H1 (cell line): Measurements from ENCODE around the gene TSGA10.
A peak's percentile ranks its signal among the peaks of the same experiment; 100 is the strongest.

Source experiments
- EP300 ChIP-seq, 2 experiments: IDR thresholded peaks; 1 replicate in 1 of 2; 2 replicates in 1 of 2; pipeline ENCODE4 v1.6.1; 2011 to 2012; ENCODE audit warnings: low read depth in 2 of 2, low read length in 2 of 2, mild to moderate bottlenecking in 2 of 2, borderline replicate concordance in 1 of 2, inconsistent platforms in 1 of 2, moderate library complexity in 1 of 2
- EZH2 ChIP-seq: fragments of 200-600 bp; sonication (generic); IDR thresholded peaks from 2 replicates; pipeline ENCODE4 v1.7.1; 2012; ENCODE audit warnings: low read depth, mild to moderate bottlenecking, moderate library complexity, low read length, inconsistent platforms; ENCODE audit not compliant: severe bottlenecking
- HDAC6 ChIP-seq: IDR thresholded peaks from one replicate; pipeline ENCODE4 v1.7.1; 2012; ENCODE audit warnings: low read depth, mild to moderate bottlenecking, inconsistent platforms, low read length, moderate library complexity
- KDM5A ChIP-seq: fragments of 200-600 bp; IDR thresholded peaks from 2 replicates; pipeline ENCODE4 v1.7.1; 2012; ENCODE audit warnings: mild to moderate bottlenecking, low read length, inconsistent platforms, mixed read lengths
- RBBP5 ChIP-seq: IDR thresholded peaks from 2 replicates; pipeline ENCODE4 v1.7.1; 2012; ENCODE audit warnings: low read depth, mild to moderate bottlenecking, inconsistent platforms, low read length, moderate library complexity, borderline replicate concordance
- RNF2 ChIP-seq: fragments of 200-900, 300-1000 bp; sonication (generic); IDR thresholded peaks from 2 replicates; pipeline ENCODE4 v1.7.1; 2016; ENCODE audit warnings: borderline replicate concordance, low read depth, mild to moderate bottlenecking, antibody characterized with exemption, low read length; ENCODE audit not compliant: poor library complexity, severe bottlenecking; ENCODE audit errors: missing control alignments
- TAF1 ChIP-seq: IDR thresholded peaks from 2 replicates; pipeline ENCODE4 v1.6.1; 2011; ENCODE audit warnings: mild to moderate bottlenecking, low read depth, low read length
- YY1 ChIP-seq: IDR thresholded peaks from 2 replicates; pipeline ENCODE4 v1.6.1; 2011; ENCODE audit warnings: low read depth, mild to moderate bottlenecking, low read length
- ZNF274 ChIP-seq: IDR thresholded peaks from 2 replicates; pipeline ENCODE4 v1.7.0; 2012; ENCODE audit warnings: low read length, borderline replicate concordance; ENCODE audit errors: extremely low read depth
- TF ChIP-seq, protein P1 (sequence below), 3 experiments: IDR thresholded peaks; 1 replicate in 2 of 3; 2 replicates in 1 of 3; pipeline versions ENCODE4 v1.5.1 to v1.6.1; 2011; ENCODE audit warnings: low read length in 3 of 3, mild to moderate bottlenecking in 3 of 3, inconsistent platforms in 2 of 3, low read depth in 1 of 3, moderate library complexity in 1 of 3; ENCODE audit not compliant: insufficient read depth in 1 of 3; ENCODE audit errors: control extremely low read depth in 1 of 3
- TF ChIP-seq, protein P2 (sequence below): IDR thresholded peaks from 2 replicates; pipeline ENCODE4 v1.6.1; 2011; ENCODE audit warnings: low read depth, mild to moderate bottlenecking, low read length; ENCODE audit not compliant: insufficient read depth

DNA sequence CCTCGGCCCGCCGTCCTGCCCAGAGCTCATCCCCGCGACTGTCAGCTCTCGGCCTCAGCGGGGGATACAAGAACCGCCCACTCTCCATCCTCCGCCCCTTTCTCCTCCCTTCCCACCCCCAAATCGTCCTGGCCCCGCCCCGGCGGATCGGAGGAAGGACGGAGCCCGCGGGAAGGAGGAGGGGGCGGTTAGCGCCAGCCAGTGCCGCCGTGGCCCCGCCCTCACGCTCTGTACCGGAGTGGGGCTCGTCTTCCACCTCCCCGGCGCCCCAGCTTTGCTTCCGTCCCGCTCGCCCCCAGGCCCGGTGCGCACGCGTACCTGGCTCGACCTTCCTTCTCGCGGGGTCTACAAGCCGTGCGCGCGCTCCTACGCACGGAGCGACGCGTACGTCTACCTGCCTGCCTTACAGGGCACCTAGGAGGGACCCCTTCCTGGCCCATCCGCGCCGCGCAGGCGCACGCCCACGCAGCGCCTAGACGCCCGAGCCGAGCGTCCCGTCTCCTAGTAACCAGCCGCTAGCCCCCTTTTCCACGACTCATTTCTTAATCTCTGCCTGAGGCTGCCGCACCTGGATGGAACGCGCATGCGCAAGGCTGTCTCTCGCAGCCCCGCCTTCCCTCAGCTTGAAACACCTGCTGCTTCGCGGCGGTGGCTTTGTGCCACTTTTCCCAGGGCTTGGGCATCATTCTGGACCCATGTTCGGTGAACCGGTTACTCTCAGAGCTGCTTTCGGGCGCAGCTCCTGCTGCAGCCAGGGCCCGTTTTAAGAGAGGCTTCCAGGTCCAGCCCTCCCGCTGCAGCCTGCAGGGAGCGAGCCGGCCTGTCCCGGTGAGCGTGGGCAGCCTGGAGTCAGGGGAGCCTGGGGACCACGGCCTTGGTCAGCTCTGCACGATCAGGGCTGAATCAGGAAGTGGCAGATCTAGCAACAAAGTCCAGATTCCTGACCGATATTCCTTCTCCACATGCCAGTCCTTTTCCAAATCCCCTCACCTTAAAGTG, 13.3 kb downstream of the TSGA10 start, which contains the start of gene C2orf15:
- TF ChIP-seq ZNF274 (no peak), KDM5A (no peak), RBBP5 (0 out of 2 replicates have a peak, but pooled peaks have one; percentile 56), HDAC6 (no peak), YY1 (no peak), TAF1 (peak; percentile 60), EP300 (IDR thresholded peaks at IDR 0.05; ENCODE audit: borderline replicate concordance in 1 of 2, low read depth in 2 of 2, low read length in 2 of 2) (no peak), EZH2 (no peak), RNF2 (no peak)
- TF ChIP-seq, protein P1, sequence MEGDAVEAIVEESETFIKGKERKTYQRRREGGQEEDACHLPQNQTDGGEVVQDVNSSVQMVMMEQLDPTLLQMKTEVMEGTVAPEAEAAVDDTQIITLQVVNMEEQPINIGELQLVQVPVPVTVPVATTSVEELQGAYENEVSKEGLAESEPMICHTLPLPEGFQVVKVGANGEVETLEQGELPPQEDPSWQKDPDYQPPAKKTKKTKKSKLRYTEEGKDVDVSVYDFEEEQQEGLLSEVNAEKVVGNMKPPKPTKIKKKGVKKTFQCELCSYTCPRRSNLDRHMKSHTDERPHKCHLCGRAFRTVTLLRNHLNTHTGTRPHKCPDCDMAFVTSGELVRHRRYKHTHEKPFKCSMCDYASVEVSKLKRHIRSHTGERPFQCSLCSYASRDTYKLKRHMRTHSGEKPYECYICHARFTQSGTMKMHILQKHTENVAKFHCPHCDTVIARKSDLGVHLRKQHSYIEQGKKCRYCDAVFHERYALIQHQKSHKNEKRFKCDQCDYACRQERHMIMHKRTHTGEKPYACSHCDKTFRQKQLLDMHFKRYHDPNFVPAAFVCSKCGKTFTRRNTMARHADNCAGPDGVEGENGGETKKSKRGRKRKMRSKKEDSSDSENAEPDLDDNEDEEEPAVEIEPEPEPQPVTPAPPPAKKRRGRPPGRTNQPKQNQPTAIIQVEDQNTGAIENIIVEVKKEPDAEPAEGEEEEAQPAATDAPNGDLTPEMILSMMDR (IDR thresholded peaks at IDR 0.05; ENCODE audit: control extremely low read depth in 1 of 3, insufficient read depth in 1 of 3, low read depth in 1 of 3, low read length in 3 of 3) = no peak
- TF ChIP-seq, protein P2, sequence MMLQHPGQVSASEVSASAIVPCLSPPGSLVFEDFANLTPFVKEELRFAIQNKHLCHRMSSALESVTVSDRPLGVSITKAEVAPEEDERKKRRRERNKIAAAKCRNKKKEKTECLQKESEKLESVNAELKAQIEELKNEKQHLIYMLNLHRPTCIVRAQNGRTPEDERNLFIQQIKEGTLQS = no peak
